Tibial nerve (tissue), 4 donors: ENCODE results near the gene JUNB.

ENCODE experiments used
- EP300 ChIP-seq, 2 donors: sonication (generic); formaldehyde crosslinking; IDR thresholded peaks; one replicate each; pipeline ENCODE4 v1.6.1; 2017; ENCODE audit warnings: antibody characterized with exemption in 2 of 2, mild to moderate bottlenecking in 1 of 2
- POLR2A ChIP-seq, 2 donors: fragments of 450-650 bp; IDR thresholded peaks; one replicate each; pipeline ENCODE4 v1.6.1; 2017; ENCODE audit warnings: antibody characterized with exemption in 2 of 2, mild to moderate bottlenecking in 2 of 2, moderate library complexity in 2 of 2
- TF ChIP-seq, protein P1 (sequence below), 5 experiments: fragments of 200-600 bp in 3 of 5; fragments of 450-650 bp in 2 of 5; sonication (generic) in 3 of 5; IDR thresholded peaks; one replicate each; pipeline ENCODE4 v1.5.1; 2016 to 2019; ENCODE audit warnings: antibody characterized with exemption in 5 of 5, mild to moderate bottlenecking in 3 of 5, moderate library complexity in 2 of 5

DNA sequence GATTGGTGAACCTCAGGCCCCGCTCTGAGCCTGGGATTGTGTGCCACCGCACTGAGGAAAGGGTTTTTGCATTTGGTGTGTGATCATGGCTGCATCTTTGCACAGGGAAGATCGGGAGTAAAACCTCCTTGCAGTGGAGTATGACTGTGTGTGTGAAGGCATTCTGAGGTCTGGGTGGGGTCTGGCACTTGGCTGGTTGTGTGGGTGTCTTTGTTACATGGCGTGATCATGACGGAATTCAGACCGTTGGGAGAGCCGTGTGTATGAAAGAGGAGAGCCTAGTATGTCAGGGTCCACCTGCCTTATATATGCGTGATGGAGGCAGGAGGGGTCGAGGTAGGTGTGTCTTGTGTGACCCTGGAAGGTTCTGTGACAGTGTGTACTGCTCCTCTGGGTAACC lies 40.4 kb upstream of the JUNB start:
- TF ChIP-seq, protein P1, sequence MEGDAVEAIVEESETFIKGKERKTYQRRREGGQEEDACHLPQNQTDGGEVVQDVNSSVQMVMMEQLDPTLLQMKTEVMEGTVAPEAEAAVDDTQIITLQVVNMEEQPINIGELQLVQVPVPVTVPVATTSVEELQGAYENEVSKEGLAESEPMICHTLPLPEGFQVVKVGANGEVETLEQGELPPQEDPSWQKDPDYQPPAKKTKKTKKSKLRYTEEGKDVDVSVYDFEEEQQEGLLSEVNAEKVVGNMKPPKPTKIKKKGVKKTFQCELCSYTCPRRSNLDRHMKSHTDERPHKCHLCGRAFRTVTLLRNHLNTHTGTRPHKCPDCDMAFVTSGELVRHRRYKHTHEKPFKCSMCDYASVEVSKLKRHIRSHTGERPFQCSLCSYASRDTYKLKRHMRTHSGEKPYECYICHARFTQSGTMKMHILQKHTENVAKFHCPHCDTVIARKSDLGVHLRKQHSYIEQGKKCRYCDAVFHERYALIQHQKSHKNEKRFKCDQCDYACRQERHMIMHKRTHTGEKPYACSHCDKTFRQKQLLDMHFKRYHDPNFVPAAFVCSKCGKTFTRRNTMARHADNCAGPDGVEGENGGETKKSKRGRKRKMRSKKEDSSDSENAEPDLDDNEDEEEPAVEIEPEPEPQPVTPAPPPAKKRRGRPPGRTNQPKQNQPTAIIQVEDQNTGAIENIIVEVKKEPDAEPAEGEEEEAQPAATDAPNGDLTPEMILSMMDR (IDR thresholded peaks at IDR 0.05) = no peak
- no peak for TF ChIP-seq POLR2A (IDR thresholded peaks at IDR 0.05)
- no peak for TF ChIP-seq EP300 (IDR thresholded peaks at IDR 0.05)
